PFSK-1 (cell line): Measurements from ENCODE around the gene SCNN1B.

ENCODE experiments used
- FOXP2 ChIP-seq: optimal IDR thresholded peaks from 2 replicates; pipeline ENCODE3; 2011; ENCODE audit warnings: borderline replicate concordance, control low read depth, inconsistent platforms; ENCODE audit not compliant: insufficient read depth; ENCODE audit errors: extremely low read length, extremely low read depth
- POLR2AphosphoS5 ChIP-seq: IDR thresholded peaks from 2 replicates; pipeline ENCODE4 v1.6.1; 2012; ENCODE audit warnings: low read depth, mild to moderate bottlenecking, control low read depth, low read length, moderate library complexity
- REST ChIP-seq, 2 experiments: IDR thresholded peaks; 2 replicates each; pipeline versions ENCODE4 v1.6.1 to v1.8.0; 2011 to 2012; ENCODE audit warnings: low read depth in 2 of 2, low read length in 2 of 2, control low read depth in 1 of 2, inconsistent platforms in 1 of 2, mild to moderate bottlenecking in 1 of 2, moderate library complexity in 1 of 2; ENCODE audit not compliant: insufficient read depth in 1 of 2
- SIN3A ChIP-seq: IDR thresholded peaks from 2 replicates; pipeline ENCODE4 v1.6.1; 2012; ENCODE audit warnings: mild to moderate bottlenecking, low read length, moderate library complexity, borderline replicate concordance; ENCODE audit not compliant: insufficient read depth
- TAF1 ChIP-seq: IDR thresholded peaks from 2 replicates; pipeline ENCODE4 v1.6.1; 2012; ENCODE audit warnings: low read length, control low read depth, borderline replicate concordance; ENCODE audit not compliant: insufficient read depth

SCNN1B gene

GRCh38 chr16:23318639-23319038, 16.5 kb downstream of the SCNN1B start:
- TF ChIP-seq REST (IDR thresholded peaks at IDR 0.05; ENCODE audit: insufficient read depth in 1 of 2, low read depth in 2 of 2, low read length in 2 of 2) (no peak), SIN3A (no peak), POLR2AphosphoS5 (no peak), FOXP2 (no peak), TAF1 (no peak)

GRCh38 chr16:23319861-23320615, 17.9 kb downstream of the SCNN1B start:
- TF ChIP-seq TAF1 (no peak), SIN3A (no peak), FOXP2 (no peak), REST (IDR thresholded peaks at IDR 0.05; ENCODE audit: insufficient read depth in 1 of 2, low read depth in 2 of 2, low read length in 2 of 2) (no peak), POLR2AphosphoS5 (no peak)

GRCh38 chr16:23320693-23321092, 18.6 kb downstream of the SCNN1B start:
- no peak for TF ChIP-seq POLR2AphosphoS5
- TF ChIP-seq SIN3A: no peak
- no peak for TF ChIP-seq FOXP2
- no peak for TF ChIP-seq TAF1
- TF ChIP-seq REST (IDR thresholded peaks at IDR 0.05; ENCODE audit: insufficient read depth in 1 of 2, low read depth in 2 of 2, low read length in 2 of 2): no peak

- TF ChIP-seq POLR2AphosphoS5 (no peak), FOXP2 (no peak), TAF1 (no peak), REST (IDR thresholded peaks at IDR 0.05; ENCODE audit: insufficient read depth in 1 of 2, low read depth in 2 of 2, low read length in 2 of 2) (no peak), SIN3A (no peak)
Observed at GRCh38 chr16:23321206-23321875, 19.2 kb downstream of the SCNN1B start.
